HCT116 (cell line): ENCODE results near the gene OLFML3. TPM values are rescaled to one million over a fixed set of nuclear protein-coding genes. Genes with fewer than 3 reads are reported as not detected.
A peak's percentile ranks its signal among the peaks of the same experiment; 100 is the strongest.

Experiments used
- ATAC-seq: fragments of 200-7000 bp; cut with Tn5 transposase; 2 replicates; pipeline ENCODE4 v1.9.1; 2020; ENCODE audit warnings: mild to moderate bottlenecking, moderate library complexity
- BruUV-seq: library from RNA; stranded (reverse); fragments of 400-500 nt; replicated peaks from 2 replicates; lab custom pipeline; 2021; lab: Mats Ljungman, UMichigan
- CTCF ChIA-PET: fragments of 300-600 bp; sonication (Branson Sonifier 250); formaldehyde crosslinking; loops from one replicate; lab custom pipeline; 2021; ENCODE audit warnings: antibody characterized with exemption; lab: Charles Lee
- POLR2A ChIA-PET: fragments of 300-600, 350-600 bp; sonication (Branson Sonifier 250); formaldehyde crosslinking; loops from one replicate; lab custom pipeline; 2021; ENCODE audit warnings: antibody characterized with exemption; lab: Charles Lee
- RAD21 ChIA-PET, 2 experiments: fragments of 300-600 bp; sonication (Branson Sonifier 250); formaldehyde crosslinking; loops; one replicate each; lab custom pipeline; 2023; ENCODE audit warnings: low total read pairs in 2 of 2; ENCODE audit not compliant: uncharacterized antibody in 2 of 2, unreplicated experiment in 2 of 2, low non-redundant PET in 1 of 2; lab: Charles Lee
- DNase-seq: peaks from one replicate; pipeline ENCODE4 v3.0.0-alpha.2; 2010; ENCODE audit warnings: low read depth, low spot score
- H2AFZ ChIP-seq: fragments of 200-600 bp; shearing (Covaris generic), sonication (generic); 2 replicates; pipeline ENCODE4 v1.6.1; 2017; ENCODE audit warnings: low read depth, mixed run types, mixed read lengths, antibody characterized with exemption, low read length; ENCODE audit not compliant: poor library complexity, severe bottlenecking
- H3K27ac ChIP-seq: 2 replicates; pipeline ENCODE4 v1.5.1; 2012; ENCODE audit warnings: low read depth, low read length
- H3K27me3 ChIP-seq: fragments of 200-600 bp; sonication (generic); 2 replicates; pipeline ENCODE4 v1.6.1; 2016; ENCODE audit warnings: mixed run types, low read length, mixed read lengths; ENCODE audit not compliant: insufficient read depth
- H3K36me3 ChIP-seq, 2 experiments: fragments of 200-500 bp in 1 of 2; fragments of 200-600 bp in 1 of 2; sonication (Bioruptor generic) in 1 of 2; sonication (generic) in 1 of 2; 2 replicates each; pipeline versions ENCODE4 v1.5.1 to v1.6.1; 2014 to 2016; ENCODE audit warnings: low read length in 2 of 2, inconsistent platforms in 1 of 2, mixed read lengths in 1 of 2, mixed run types in 1 of 2; ENCODE audit not compliant: insufficient read depth in 2 of 2, control insufficient read depth in 1 of 2
- H3K4me1 ChIP-seq, 2 experiments: fragments of 200-600 bp in 1 of 2; sonication (generic) in 1 of 2; 2 replicates each; pipeline versions ENCODE4 v1.5.1 to v1.6.1; 2012 to 2017; ENCODE audit warnings: low read length in 2 of 2, inconsistent platforms in 1 of 2, mild to moderate bottlenecking in 1 of 2, mixed read lengths in 1 of 2, mixed run types in 1 of 2, moderate library complexity in 1 of 2; ENCODE audit not compliant: insufficient read depth in 2 of 2, control insufficient read depth in 1 of 2
- H3K4me2 ChIP-seq: fragments of 200-600 bp; sonication (generic); 2 replicates; pipeline ENCODE4 v1.6.1; 2017; ENCODE audit warnings: mixed run types, low read length, mixed read lengths
- H3K4me3 ChIP-seq, 2 experiments: fragments of 200-600 bp in 1 of 2; sonication (generic) in 1 of 2; replicated peaks in 1 of 2; 2 replicates each; pipeline ENCODE4 v1.5.1; 2011 to 2016; ENCODE audit warnings: low read length in 2 of 2, control low read depth in 1 of 2, low read depth in 1 of 2, mild to moderate bottlenecking in 1 of 2, mixed read lengths in 1 of 2, mixed run types in 1 of 2
- H3K79me2 ChIP-seq: fragments of 200-600 bp; sonication (generic); 2 replicates; pipeline ENCODE4 v1.6.1; 2017; ENCODE audit warnings: mild to moderate bottlenecking, mixed run types, low read length, moderate library complexity, mixed read lengths; ENCODE audit not compliant: insufficient read depth
- H3K9ac ChIP-seq: fragments of 200-600 bp; sonication (generic); 2 replicates; pipeline ENCODE4 v1.6.1; 2016; ENCODE audit warnings: low read length, mixed read lengths
- H3K9me2 ChIP-seq: fragments of 200-600 bp; sonication (generic), shearing (Covaris generic); 2 replicates; pipeline ENCODE4 v1.6.1; 2017; ENCODE audit warnings: mixed run types, mild to moderate bottlenecking, moderate library complexity; ENCODE audit not compliant: insufficient read depth
- H3K9me3 ChIP-seq, 2 experiments: fragments of 200-500 bp in 1 of 2; fragments of 200-600 bp in 1 of 2; sonication (Bioruptor generic) in 1 of 2; sonication (generic) in 1 of 2; 2 replicates each; pipeline ENCODE4 v1.6.1; 2014 to 2017; ENCODE audit warnings: low read length in 2 of 2, mixed read lengths in 2 of 2, inconsistent platforms in 1 of 2, low read depth in 1 of 2, mild to moderate bottlenecking in 1 of 2, mixed run types in 1 of 2, moderate library complexity in 1 of 2; ENCODE audit not compliant: control insufficient read depth in 1 of 2, insufficient read depth in 1 of 2
- H4K20me1 ChIP-seq: fragments of 200-600 bp; sonication (generic), shearing (Covaris generic); 2 replicates; pipeline ENCODE4 v1.6.1; 2017; ENCODE audit warnings: mixed run types, mild to moderate bottlenecking, moderate library complexity; ENCODE audit not compliant: insufficient read depth
- ATF3 ChIP-seq: IDR thresholded peaks from 2 replicates; pipeline ENCODE4 v1.6.1; 2012
- CBX3 ChIP-seq: IDR thresholded peaks from 2 replicates; pipeline ENCODE4 v1.6.1; 2012; ENCODE audit warnings: low read depth
- CEBPB ChIP-seq: IDR thresholded peaks from 2 replicates; pipeline ENCODE4 v1.6.1; 2012; ENCODE audit warnings: low read depth
- EGR1 ChIP-seq: IDR thresholded peaks from 2 replicates; pipeline ENCODE4 v1.6.1; 2012; ENCODE audit warnings: low read depth
- ELF1 ChIP-seq: IDR thresholded peaks from 2 replicates; pipeline ENCODE4 v1.6.1; 2012; ENCODE audit warnings: low read depth, borderline replicate concordance
- EZH2 ChIP-seq: fragments of 200-600 bp; sonication (generic); IDR thresholded peaks from 2 replicates; pipeline ENCODE4 v1.6.1; 2017; ENCODE audit warnings: antibody characterized with exemption, mixed run types
- EZH2phosphoT487 ChIP-seq: fragments of 200-600 bp; IDR thresholded peaks from 2 replicates; pipeline ENCODE4 v1.6.1; 2018; ENCODE audit warnings: antibody characterized with exemption, borderline replicate concordance
- FOSL1 ChIP-seq: IDR thresholded peaks from 2 replicates; pipeline ENCODE4 v1.6.1; 2012; ENCODE audit warnings: low read depth
- JUND ChIP-seq: IDR thresholded peaks from 2 replicates; pipeline ENCODE4 v1.6.1; 2012
- MAX ChIP-seq: IDR thresholded peaks from 2 replicates; pipeline ENCODE4 v1.6.1; 2012
- POLR2A ChIP-seq: IDR thresholded peaks from 2 replicates; pipeline ENCODE4 v1.7.0; 2011; ENCODE audit warnings: borderline replicate concordance; ENCODE audit not compliant: insufficient read depth, insufficient read length; ENCODE audit errors: extremely low read depth
- POLR2AphosphoS5 ChIP-seq: IDR thresholded peaks from 2 replicates; pipeline ENCODE4 v1.6.1; 2011; ENCODE audit warnings: mild to moderate bottlenecking, low read depth, low read length, moderate library complexity
- RAD21 ChIP-seq: IDR thresholded peaks from 2 replicates; pipeline ENCODE4 v1.6.1; 2012; ENCODE audit warnings: low read depth, mild to moderate bottlenecking
- REST ChIP-seq: IDR thresholded peaks from 2 replicates; pipeline ENCODE4 v1.6.1; 2012; ENCODE audit warnings: low read depth
- SIN3A ChIP-seq: IDR thresholded peaks from 2 replicates; pipeline ENCODE4 v1.6.1; 2012; ENCODE audit warnings: low read depth
- SP1 ChIP-seq: IDR thresholded peaks from 2 replicates; pipeline ENCODE4 v1.6.1; 2012; ENCODE audit warnings: low read depth
- TCF7L2 ChIP-seq: IDR thresholded peaks from 2 replicates; pipeline ENCODE4 v1.7.0; 2011; ENCODE audit warnings: borderline replicate concordance, inconsistent platforms; ENCODE audit not compliant: insufficient read depth, insufficient read length; ENCODE audit errors: extremely low read depth
- YY1 ChIP-seq: IDR thresholded peaks from 2 replicates; pipeline ENCODE4 v1.6.1; 2011; ENCODE audit warnings: low read length, low read depth, moderate library complexity, mild to moderate bottlenecking; ENCODE audit not compliant: insufficient replicate concordance; ENCODE audit errors: extremely low read depth
- ZFX ChIP-seq: fragments of 450-650 bp; IDR thresholded peaks from 2 replicates; pipeline ENCODE4 v1.6.1; 2017
- ZNF274 ChIP-seq: fragments of 200-500 bp; sonication (Bioruptor generic); IDR thresholded peaks from 2 replicates; pipeline ENCODE4 v1.6.1; 2014; ENCODE audit warnings: mild to moderate bottlenecking, low read depth, low read length, inconsistent platforms
- intact Hi-C: fragments of 100-400 bp; cut with micrococcal nuclease; formaldehyde crosslinking; loops from 2 replicates; pipeline ENCODE4 v1.10.0; 2022
- total RNA-seq: library from RNA; stranded (reverse); gene quantifications from one replicate; pipeline ENCODE4 v1.2.1, GENCODE V29; 2021; ENCODE audit not compliant: unreplicated experiment
- TF ChIP-seq, protein P1 (sequence below): IDR thresholded peaks from 2 replicates; pipeline ENCODE4 v1.6.1; 2011; ENCODE audit warnings: mild to moderate bottlenecking, low read length, moderate library complexity; ENCODE audit not compliant: insufficient replicate concordance; ENCODE audit errors: extremely low read depth
- TF ChIP-seq, protein P2 (sequence below), 3 experiments: fragments of 200-600 bp in 1 of 3; sonication (generic) in 1 of 3; IDR thresholded peaks in 2 of 3; conservative IDR thresholded peaks in 1 of 3; 2 replicates each; pipeline ENCODE4 v1.5.1; 2012 to 2017; ENCODE audit warnings: low read depth in 2 of 3, low read length in 2 of 3, antibody characterized with exemption in 1 of 3, borderline replicate concordance in 1 of 3, control low read depth in 1 of 3, mild to moderate bottlenecking in 1 of 3, mixed read lengths in 1 of 3, mixed run types in 1 of 3, moderate library complexity in 1 of 3; ENCODE audit not compliant: insufficient read depth in 1 of 3

Gene OLFML3
- total RNA-seq, 1 experiment from 2014 or later = 0.25 TPM

DNA sequence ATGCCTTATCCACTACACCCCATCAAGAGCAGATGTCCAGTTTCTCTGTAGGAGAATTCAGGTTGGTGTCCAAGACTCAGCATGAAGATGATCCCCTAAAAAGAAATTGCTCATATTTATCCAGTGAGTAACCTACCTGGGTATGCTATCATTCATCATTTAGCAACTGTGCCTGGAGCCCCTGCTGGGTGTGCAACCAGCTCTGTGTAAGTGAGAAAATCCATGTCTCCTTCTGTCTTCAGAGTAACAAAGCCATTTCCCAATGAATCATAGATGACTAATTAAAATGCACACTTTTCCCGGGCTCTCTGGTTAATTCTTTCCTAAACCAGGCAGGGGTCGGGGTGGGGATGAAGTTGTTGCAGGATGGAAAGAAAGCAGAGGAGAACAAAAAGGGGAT is 35.8 kb downstream of the OLFML3 start:
- Histone ChIP-seq H3K4me2 (peak overlapping the region; percentile 60), H3K9me2 (no peaks in the 10 kb centered on the region), H3K4me3 (peak overlapping the region in 1 of 2 experiments; percentile 4; a peak in 1 of 4 replicates), H4K20me1 (no peaks in the 10 kb centered on the region), H3K36me3 (no peaks in the 10 kb centered on the region), H3K4me1 (peaks cover 10 to 18% of the 10 kb centered on the region in 2 experiments), H3K9me3 (no peaks in the 10 kb centered on the region), H3K27ac (peak overlapping the region; percentile 50; the same call in 1 of the 2 replicates), H2AFZ (no peak overlapping the region), H3K27me3 (no peaks in the 10 kb centered on the region), H3K9ac (no peak overlapping the region), H3K79me2 (no peaks in the 10 kb centered on the region)
- RAD21 ChIA-PET = no interaction called here
- no TSS peak for BruUV-seq
- POLR2A ChIA-PET = no interaction called here
- CTCF ChIA-PET = no interaction called here
- peak; percentile 90 for ATAC-seq
- intact Hi-C loops = no loop called here
- peak; percentile 45 for DNase-seq
- TF ChIP-seq TCF7L2 = no peak
- TF ChIP-seq FOSL1 = peak; percentile 87
- TF ChIP-seq JUND = peak; percentile 67
- TF ChIP-seq REST = no peak
- no peak for TF ChIP-seq ZFX
- peak; percentile 71 for TF ChIP-seq CEBPB
- no peak for TF ChIP-seq POLR2A
- no peak for TF ChIP-seq MAX
- TF ChIP-seq, protein P1, sequence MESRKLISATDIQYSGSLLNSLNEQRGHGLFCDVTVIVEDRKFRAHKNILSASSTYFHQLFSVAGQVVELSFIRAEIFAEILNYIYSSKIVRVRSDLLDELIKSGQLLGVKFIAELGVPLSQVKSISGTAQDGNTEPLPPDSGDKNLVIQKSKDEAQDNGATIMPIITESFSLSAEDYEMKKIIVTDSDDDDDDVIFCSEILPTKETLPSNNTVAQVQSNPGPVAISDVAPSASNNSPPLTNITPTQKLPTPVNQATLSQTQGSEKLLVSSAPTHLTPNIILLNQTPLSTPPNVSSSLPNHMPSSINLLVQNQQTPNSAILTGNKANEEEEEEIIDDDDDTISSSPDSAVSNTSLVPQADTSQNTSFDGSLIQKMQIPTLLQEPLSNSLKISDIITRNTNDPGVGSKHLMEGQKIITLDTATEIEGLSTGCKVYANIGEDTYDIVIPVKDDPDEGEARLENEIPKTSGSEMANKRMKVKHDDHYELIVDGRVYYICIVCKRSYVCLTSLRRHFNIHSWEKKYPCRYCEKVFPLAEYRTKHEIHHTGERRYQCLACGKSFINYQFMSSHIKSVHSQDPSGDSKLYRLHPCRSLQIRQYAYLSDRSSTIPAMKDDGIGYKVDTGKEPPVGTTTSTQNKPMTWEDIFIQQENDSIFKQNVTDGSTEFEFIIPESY = no peak
- TF ChIP-seq EZH2phosphoT487 = no peak
- TF ChIP-seq ATF3 = no peak
- TF ChIP-seq POLR2AphosphoS5 = no peak
- peak; percentile 48; the same call in 1 of the 2 replicates for TF ChIP-seq CBX3
- TF ChIP-seq SIN3A = peak; percentile 34; the same call in 1 of the 2 replicates
- no peak for TF ChIP-seq EGR1
- peak; percentile 50; the same call in 1 of the 2 replicates for TF ChIP-seq SP1
- no peak for TF ChIP-seq EZH2
- TF ChIP-seq ZNF274 = no peak
- TF ChIP-seq RAD21 = no peak
- no peak for TF ChIP-seq YY1
- TF ChIP-seq, protein P2, sequence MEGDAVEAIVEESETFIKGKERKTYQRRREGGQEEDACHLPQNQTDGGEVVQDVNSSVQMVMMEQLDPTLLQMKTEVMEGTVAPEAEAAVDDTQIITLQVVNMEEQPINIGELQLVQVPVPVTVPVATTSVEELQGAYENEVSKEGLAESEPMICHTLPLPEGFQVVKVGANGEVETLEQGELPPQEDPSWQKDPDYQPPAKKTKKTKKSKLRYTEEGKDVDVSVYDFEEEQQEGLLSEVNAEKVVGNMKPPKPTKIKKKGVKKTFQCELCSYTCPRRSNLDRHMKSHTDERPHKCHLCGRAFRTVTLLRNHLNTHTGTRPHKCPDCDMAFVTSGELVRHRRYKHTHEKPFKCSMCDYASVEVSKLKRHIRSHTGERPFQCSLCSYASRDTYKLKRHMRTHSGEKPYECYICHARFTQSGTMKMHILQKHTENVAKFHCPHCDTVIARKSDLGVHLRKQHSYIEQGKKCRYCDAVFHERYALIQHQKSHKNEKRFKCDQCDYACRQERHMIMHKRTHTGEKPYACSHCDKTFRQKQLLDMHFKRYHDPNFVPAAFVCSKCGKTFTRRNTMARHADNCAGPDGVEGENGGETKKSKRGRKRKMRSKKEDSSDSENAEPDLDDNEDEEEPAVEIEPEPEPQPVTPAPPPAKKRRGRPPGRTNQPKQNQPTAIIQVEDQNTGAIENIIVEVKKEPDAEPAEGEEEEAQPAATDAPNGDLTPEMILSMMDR (IDR thresholded peaks at IDR 0.05 in 2 of 3, conservative IDR thresholded peaks at IDR 0.05 in 1 of 3; ENCODE audit: borderline replicate concordance in 1 of 3, insufficient read depth in 1 of 3, low read depth in 2 of 3, low read length in 2 of 3) = no peak
- no peak for TF ChIP-seq ELF1
